ENCODE results near the gene BABAM2.
"Not testable (repeated sequence)": the region's sequence is repeated elsewhere in the genome, so short reads cannot be mapped to it uniquely, and the experiment has no call there.

The BABAM2 gene

GRCh38 chr2:28333606-28334526 is 443.3 kb downstream of the BABAM2 start:
- H3K27ac ChIP-seq: no peak overlapping the region
- DNase-seq (ENCODE audit: low read depth, low spot score): no peak

DNA sequence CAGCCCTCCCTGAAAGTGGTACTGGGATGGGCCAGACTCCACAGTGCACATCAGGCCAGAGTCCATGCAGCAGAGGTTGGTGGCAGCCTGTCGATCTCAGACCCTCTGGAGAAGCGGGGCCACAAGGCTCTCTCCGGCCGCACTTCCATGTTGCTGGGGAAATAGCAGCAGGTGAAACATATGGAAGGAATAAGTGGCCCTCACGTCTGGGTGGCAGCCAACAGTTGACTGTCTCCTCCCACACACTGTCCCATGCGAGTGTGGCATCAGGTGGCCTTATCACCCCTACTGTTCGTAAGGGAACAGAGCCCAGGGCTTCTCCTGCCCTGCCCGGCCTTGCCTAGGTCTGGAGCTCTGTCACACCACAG is 444.0 kb downstream of the BABAM2 start:
- H3K27ac ChIP-seq: no peak overlapping the region

GRCh38 chr2:28335265-28335664 is 444.7 kb downstream of the BABAM2 start:
- not testable (repeated sequence) for DNase-seq (ENCODE audit: low read depth, low spot score); H3K27ac ChIP-seq

More for the DNA sequence above, 444.0 kb downstream of the BABAM2 start:
- DNase-seq (ENCODE audit: low read depth, low spot score): no peak

- DNase-seq (ENCODE audit: low read depth, low spot score): no peak
Measured at GRCh38 chr2:28335666-28336065, 445.1 kb downstream of the BABAM2 start.

DNA sequence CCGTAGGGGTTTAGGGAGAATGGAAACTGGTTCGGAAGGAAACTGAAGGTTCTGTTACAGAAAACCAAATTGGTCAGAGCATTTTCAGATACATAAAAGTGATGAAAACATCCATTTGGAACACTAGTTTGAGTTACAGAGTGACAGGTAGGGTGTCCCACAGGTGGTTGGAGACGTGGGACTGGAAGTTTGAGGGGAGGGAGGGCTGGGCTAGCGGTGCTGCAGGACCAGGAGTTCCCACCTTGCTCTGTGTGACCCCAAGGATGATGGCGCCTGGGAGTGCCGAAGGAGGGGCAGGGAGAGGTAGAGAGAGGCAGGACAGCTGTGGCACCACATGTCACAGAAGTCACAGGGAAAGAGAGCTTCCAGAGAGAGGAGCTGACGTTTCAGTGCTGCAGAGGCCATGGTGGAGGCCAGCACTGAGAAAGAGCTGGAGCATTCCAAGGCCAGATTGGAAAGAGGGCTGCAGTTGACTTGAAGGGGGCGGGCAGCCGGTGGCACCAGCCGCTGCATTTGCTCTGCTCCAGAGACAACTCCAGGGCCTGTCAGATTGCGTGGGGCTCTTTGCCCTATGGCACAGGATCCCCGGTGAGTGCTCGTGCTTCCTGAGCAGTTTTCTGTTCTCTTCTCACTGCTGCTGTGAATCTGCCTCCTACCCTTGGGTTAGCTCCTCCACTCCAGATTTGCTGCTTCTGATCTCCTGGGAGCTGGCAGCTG is 445.9 kb downstream of the BABAM2 start:
- H3K27ac ChIP-seq: no peak overlapping the region
- no peak for DNase-seq (ENCODE audit: low read depth, low spot score)

More at GRCh38 chr2:28335666-28336065, 445.1 kb downstream of the BABAM2 start:
- H3K27ac ChIP-seq: no peak overlapping the region

DNA sequence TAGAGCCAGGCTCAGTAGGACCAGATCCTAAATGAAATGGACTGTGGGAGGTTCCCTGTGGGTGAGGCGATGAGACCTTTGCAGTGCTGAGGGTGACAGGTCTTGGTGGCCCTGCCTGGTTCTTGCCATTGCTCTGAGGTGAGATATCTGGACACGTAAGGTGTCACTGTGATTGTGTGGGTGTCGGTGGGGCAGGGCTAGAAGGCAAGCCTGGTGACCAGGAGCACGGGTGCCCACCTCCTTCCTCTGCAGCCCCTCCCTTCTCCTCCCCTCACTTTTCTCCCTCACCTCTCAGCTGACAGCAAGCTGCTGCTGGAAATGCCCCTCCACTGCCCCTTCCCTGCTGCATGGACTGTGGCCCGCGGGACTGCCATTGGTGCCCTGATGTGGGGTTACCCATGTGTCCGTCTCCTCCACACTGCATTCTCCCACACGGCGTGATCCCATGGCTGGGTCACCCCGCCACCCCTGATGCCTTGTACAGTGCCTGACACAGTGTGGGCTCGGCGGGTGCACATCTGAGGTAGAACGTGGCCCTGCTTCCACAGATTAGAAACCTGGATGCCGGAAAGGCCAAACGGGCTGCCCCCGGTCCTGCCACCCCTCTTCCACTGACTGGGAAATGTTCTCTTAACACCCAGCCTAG is 446.6 kb downstream of the BABAM2 start:
- no peak overlapping the region for H3K27ac ChIP-seq
- no peak for DNase-seq (ENCODE audit: low read depth, low spot score)

- H3K27ac ChIP-seq: peak overlapping the region; percentile 33
Measured at GRCh38 chr2:28338046-28338817, 447.7 kb downstream of the BABAM2 start.

GRCh38 chr2:28338831-28339321 is 448.3 kb downstream of the BABAM2 start:
- H3K27ac ChIP-seq: peak overlapping the region; percentile 33
- DNase-seq (ENCODE audit: low read depth, low spot score): no peak

More at GRCh38 chr2:28338046-28338817, 447.7 kb downstream of the BABAM2 start:
- DNase-seq (ENCODE audit: low read depth, low spot score): no peak

DNA sequence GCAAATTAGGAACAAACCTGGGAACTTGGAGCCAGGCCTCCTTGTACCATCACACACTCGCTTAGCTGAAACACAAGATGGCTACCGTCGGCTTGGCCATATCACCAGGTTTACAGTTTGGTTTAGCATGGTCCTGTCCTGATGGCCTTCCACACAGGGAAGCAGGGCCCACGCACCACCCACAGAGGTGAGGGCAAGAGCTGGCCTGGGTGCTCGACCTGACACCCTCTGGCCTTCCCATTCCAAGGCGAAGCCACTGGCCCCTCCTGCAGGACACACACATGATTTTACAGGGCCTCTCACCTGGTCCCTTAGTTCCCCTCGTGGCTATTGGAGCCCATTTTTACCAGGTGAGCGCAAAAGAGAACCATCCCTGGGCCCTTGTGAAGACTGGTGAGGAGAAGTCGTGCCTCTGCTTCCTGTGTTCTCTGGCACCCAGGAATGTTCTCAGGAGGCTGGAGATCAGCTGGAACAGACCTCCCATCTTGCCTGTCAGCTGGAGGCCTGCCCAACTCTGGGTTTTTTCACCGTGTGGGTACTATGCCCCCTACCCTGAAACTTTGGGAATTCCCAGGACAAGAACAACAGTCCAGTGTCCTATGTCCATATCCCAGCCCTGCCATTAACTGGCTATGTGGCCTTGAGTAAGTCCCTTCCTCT is 449.1 kb downstream of the BABAM2 start:
- H3K27ac ChIP-seq: no peak overlapping the region
- DNase-seq (ENCODE audit: low read depth, low spot score): no peak

- no peak for DNase-seq (ENCODE audit: low read depth, low spot score)
- no peak overlapping the region for H3K27ac ChIP-seq
Measured at GRCh38 chr2:28340312-28341202, 450.0 kb downstream of the BABAM2 start.

DNA sequence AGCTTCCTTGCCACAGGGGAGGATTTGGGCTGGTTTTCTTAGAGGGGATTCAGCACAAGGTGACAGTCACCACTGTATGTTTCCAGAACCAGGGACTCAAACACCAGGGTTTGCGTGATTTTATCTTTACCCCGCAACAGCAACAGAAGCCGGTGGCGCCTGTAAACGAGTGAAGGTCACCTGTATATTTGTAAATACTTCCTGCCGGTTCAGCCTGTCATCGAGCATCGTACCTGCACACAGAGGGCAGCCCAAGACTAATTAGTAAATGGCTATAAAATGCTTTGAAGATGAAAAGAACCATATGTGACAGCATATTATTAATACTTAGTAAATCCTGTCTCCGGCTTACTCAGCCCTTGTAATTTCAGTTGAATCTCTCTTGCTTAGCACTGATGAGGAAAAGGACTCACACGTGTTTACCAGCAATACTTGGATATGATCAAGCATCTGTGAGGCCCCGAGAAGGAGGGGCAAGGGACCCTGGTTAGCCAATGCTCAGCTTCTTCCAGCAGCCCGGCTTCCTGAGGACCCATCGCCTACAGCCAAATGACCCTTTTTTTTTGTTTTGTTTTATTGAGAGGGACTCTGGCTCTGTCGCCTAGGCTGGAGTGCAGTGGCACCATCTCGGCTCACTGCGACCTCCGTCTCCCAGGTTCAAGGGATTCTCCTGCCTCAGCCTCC is 450.8 kb downstream of the BABAM2 start:
- H3K27ac ChIP-seq: no peak overlapping the region
- DNase-seq (ENCODE audit: low read depth, low spot score): no peak

DNA sequence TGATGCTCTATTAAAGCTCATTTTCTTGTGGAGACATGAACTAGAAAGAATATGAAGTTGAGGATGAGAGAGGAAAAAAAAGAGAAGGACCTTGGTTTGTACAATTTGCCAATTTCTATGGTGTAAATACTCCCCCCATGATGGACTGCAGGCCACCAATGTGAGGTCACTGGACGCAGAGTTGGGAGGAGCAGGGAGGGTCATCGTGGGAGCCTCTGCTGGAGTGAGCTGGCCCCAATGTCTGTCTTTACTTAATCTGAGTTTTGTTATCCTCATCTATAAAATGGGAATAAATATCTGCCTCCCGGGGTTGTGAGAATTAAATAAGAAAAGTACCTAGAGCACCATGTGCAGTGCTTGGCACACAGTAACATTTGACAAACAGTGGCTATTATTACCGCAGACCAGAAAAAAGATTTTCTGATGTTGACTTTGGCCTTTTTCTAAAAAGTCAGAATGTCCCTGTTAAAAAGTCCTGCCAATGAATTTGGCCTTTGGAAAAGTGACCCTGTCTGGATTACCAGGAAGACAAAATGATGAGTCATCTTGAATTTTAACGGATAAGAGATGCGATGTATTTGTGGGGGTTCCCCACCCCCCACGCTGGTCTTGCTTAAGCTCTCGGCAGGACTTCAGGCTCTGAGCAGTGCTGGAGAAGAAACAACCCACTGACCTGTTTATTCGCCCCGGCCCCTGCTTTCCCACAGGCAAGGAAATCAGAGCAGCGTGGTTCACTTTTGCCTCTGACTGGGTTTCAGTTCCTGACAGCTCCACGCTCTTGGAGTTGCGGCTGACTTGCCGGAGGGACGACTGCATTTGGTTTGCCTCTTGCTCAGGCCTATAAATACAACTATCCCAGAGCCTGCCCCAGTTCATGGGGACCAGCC is 451.8 kb downstream of the BABAM2 start:
- H3K27ac ChIP-seq: no peak overlapping the region
- no peak for DNase-seq (ENCODE audit: low read depth, low spot score)

GRCh38 chr2:28343184-28343942 is 452.8 kb downstream of the BABAM2 start:
- H3K27ac ChIP-seq: no peak overlapping the region
- no peak for DNase-seq (ENCODE audit: low read depth, low spot score)

DNA sequence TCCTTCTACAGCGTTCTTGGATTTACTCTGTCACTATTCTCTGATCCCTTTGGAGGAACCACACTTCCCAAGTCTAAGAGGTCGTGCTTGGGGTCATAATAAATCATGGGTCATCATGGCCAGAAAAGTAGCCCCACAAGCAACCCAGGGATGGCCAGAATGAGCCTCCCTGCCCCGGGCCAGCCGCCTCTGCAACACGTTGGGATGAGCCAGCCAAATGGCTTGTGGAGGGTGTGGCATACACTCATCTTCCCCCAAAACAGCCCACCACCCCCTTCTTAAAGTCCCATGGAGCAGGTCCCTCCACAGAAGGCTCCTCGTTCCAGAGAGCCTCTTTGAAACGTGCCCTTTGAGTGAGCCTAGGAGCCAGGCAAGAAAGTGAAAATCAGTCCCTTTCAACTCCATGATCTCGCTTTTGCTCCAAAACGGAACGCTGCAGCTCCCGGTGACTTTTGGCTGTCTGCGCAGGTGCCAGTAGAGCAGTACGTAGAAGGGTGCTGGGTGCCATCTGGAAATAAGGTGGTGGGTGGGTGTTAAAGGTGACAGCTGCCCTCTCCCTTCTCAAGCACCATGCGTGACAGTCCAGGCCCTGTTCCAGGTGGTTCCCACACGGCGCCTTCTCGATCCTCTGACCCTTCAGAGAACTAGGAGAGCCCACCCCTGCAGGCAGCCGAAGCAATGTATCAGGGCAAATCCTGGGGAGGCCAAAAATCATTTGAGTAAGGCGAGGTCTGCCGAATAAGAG is 453.6 kb downstream of the BABAM2 start:
- H3K27ac ChIP-seq: no peak overlapping the region
- no peak for DNase-seq (ENCODE audit: low read depth, low spot score)

- DNase-seq (ENCODE audit: low read depth, low spot score): no peak
- no peak overlapping the region for H3K27ac ChIP-seq
Measured at GRCh38 chr2:28344756-28345373, 454.3 kb downstream of the BABAM2 start.
